Kidney capillary endothelial cell (primary cell): ENCODE measurements around the gene HYAL2.
A peak's percentile ranks its signal among the peaks of the same experiment; 100 is the strongest.

ENCODE experiments used
- DNase-seq: peaks from one replicate; pipeline ENCODE4 v3.0.0-alpha.2; 2018; ENCODE audit warnings: low spot score

HYAL2 gene

DNA sequence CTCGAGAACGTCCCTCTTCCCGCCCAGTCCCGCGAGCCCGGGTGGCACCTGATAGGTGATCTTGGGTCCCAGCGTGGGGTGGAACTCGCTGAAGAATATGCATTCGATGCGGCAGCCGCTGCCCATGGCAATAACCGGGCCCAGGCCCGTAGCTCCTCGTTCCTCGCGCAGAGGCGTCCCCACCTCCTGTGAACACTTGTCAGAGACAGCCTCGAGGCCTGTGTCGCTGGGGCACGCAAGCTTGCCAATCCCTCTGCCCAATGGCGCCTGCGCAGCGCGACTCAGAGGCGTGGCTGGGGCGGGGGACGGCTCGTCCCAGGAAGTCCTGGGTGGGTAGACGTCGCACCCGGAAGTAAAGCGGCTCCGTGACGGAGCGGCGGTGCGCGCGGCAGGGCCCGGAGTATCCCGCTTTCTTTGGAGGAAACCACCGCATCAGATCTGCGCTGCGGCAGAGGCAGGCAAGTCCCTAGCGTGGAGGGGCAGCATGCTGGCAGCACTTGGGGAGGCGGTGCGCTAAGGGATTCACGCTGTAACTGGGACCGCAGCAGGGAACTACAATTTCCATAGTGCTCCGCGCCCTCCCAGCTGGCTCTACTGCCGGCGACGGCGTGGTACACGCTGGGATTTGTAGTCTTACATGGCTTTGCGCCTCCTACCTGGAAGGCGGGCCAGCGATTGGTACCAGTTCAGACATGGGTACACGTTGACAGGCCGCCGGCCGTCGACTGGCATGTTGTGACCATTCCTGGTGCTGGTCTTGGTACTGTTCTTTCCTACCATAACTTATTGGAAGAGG, 28.2 kb upstream of the HYAL2 start, which contains the start of the genes CYB561D2 and NPRL2:
Gene CYB561D2, plus strand, starts transcription at position 336 of the 796 bp plus-strand sequence. CDS start 572 bp downstream, outside the sequence.
Gene NPRL2, minus strand, starts transcription at position 249 of the 796 bp plus-strand sequence. Its CDS starts 123 bp downstream, at position 126.
- DNase-seq = peak; percentile 86

DNA sequence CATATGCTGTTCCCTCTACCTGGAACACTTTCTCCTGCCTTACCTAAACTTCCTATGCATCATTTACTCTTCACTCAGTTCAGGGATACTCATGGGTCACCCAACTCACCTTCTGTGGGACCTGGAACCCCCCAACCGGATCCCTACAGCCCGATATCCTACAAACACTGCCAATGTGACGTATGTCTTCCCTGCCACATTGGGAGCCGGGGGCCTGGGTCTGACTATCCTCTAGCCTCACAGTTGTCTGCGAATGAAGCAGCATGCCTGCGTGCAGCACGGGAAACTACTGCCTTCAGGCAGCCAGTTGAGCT, 27.6 kb upstream of the HYAL2 start:
- DNase-seq = no peak

GRCh38 chr3:50347187-50347813, 24.8 kb upstream of the HYAL2 start:
- peak; percentile 68 for DNase-seq

DNA sequence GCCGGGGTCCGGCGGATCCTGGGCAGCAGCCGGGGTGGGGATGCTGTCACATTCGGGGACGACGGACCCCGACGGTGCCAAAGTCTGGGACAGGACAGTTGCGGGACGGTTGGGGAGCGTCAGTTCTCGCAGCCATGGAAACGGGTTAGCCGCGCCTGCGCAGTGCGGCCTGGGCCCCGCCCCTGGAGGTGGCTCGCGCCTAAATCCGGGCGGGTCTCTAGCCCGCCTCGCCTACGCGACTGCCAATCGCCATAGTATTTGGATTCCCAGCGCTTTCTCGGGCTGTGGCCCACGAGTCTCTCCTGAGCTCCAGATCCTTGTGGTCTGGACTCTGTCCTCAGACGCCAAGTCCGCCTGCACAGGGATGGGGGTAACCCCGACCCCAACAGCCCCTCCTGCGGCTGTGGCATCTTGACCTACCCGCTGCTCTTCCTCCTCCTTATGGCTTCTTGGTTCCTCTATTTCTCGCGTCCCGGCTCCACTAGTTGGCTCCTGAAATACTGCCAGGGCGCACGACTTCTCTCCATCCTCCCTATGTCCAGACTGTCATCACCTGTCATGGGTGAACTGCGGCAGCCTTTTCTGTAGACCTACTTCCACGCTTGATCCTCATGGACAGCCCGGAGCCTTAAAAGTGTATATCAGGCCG, 23.2 kb upstream of the HYAL2 start, which contains the start of gene ZMYND10:
Gene ZMYND10, minus strand, starts transcription at position 147 of the 649 bp plus-strand sequence. CDS start 153 bp downstream, outside the sequence.
- no peak for DNase-seq

DNA sequence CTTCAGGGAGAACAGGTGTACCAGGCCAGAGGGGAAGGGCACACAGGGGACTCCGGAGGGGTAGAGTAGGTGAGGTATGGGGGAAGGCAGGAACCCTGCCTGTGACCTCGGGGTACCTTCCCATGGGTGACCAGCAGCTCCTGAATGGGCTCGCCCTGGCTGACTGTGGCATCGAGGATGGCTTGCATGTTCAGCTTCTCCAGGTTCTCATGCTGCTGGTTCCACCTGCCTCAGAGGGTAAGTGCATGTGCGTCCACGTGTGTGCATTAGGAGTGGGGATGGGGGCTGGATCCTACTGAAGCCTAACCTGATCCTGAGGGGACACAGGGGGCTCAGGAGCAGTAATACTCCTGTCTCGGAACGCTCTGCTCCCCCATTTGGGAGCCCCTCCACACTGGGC, 22.5 kb upstream of the HYAL2 start:
- no peak for DNase-seq

GRCh38 chr3:50342813-50343633, 20.5 kb upstream of the HYAL2 start:
- no peak for DNase-seq

GRCh38 chr3:50341996-50342650, 19.6 kb upstream of the HYAL2 start:
- DNase-seq = no peak

DNA sequence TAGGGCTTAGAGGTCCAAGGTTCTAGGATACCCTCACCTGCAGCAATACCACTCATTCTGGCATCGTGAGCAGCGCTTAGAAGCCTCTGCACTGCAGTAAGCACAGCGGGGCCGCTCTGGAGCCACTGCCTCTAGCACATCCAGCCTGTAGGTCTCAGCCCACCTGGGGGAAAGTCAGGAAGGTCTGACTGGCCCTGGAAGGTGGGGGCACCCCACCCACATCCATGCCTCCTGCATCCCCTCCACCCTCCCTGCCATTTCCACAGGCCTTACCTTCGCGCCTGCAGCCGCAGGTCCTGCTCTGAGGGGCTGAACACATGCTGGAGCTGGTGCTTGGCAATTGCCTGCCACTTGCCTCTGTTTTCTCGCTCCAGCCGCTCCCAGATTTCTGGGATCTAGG, 19.0 kb upstream of the HYAL2 start:
- no peak for DNase-seq

GRCh38 chr3:50340448-50341329, 18.1 kb upstream of the HYAL2 start, which contains the start of gene RASSF1:
Gene RASSF1, minus strand, starts transcription at chr3:50340836. Its CDS starts 31 bp downstream, at chr3:50340805.
- DNase-seq = no peak

DNA sequence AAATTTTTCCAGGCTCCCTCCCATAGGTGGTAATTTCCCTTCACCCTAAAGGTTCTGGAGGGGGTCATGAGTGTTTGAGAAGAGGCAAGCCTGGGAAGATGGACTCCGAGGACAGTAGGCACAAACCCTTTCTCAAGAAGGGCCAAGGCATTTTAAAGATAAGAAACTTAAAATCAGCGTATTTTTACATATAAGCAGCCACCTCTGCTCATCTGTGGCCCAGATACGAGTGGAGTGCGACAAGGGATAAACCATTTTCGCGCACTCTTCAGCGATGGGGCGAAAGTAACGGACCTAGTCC, 17.6 kb upstream of the HYAL2 start:
- DNase-seq = no peak

GRCh38 chr3:50339485-50340146, 17.1 kb upstream of the HYAL2 start:
- no peak for DNase-seq

- DNase-seq = no peak
Measured at GRCh38 chr3:50338965-50339364, 16.4 kb upstream of the HYAL2 start.

GRCh38 chr3:50337175-50337861, 14.8 kb upstream of the HYAL2 start:
- DNase-seq = peak; percentile 97

GRCh38 chr3:50336452-50337174, 14.1 kb upstream of the HYAL2 start:
- peak; percentile 40 for DNase-seq

DNA sequence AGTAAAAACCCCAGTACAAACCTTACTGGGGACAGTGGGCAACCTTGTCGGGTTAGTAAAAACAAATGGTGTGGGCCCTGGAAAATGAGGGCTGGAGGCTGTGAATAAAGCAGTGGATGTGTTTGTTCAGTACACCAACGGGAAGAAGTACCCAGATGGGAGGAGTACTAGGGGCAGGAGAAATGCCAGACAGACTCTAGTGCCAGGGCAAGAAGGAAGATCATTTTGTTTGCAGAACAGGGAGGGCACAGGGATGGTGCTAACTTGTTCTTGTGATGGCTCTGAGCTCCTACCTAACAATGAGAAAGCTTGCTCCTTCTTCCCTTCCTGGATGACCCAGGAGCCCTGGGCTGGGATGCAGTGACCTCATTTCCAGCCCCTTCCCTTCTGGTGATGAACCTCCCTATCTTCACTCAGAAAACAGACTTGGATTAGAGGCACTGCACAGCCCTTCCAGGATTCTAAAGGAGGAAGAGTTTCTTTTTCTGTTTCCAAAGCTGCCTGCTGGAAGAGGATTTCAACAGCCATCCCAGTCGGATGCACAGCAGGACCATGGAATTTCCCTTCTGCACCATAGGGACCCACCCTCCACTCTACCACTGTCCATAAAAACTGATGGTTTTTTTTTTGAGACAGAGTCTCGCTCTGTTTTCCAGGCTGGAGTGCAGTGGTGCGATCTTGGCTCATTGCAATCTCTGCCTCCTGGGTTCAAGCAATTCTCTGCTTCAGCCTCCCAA, 12.0 kb upstream of the HYAL2 start:
- no peak for DNase-seq

DNA sequence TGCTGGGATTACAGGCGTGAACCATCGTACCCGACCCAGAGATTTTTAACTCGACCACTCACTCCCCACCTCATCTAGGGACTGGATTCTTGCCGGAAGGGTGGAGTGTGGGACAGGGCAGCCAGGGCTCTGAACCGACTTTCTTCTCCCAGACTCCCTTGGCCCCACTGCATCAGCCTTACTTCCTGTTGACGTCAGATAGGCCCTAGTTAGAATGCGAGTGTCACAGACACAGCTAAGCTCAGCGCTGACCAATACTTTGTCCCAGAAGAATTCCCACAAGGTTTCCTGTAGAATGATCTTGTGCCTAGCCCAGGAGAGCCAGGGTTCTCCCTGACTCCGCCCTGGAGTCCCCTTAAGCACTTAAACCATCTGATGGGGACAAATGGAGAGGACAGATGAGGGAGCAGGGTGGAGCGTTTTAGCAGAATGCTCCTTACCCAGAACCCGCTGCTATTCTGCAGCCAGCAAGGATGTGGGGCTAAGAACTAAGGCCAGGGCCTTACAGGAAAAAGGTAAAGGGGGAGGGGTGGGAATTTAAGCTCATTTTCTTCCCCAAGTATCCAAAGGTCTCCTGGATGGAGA, 11.3 kb upstream of the HYAL2 start:
- DNase-seq = peak; percentile 93

DNA sequence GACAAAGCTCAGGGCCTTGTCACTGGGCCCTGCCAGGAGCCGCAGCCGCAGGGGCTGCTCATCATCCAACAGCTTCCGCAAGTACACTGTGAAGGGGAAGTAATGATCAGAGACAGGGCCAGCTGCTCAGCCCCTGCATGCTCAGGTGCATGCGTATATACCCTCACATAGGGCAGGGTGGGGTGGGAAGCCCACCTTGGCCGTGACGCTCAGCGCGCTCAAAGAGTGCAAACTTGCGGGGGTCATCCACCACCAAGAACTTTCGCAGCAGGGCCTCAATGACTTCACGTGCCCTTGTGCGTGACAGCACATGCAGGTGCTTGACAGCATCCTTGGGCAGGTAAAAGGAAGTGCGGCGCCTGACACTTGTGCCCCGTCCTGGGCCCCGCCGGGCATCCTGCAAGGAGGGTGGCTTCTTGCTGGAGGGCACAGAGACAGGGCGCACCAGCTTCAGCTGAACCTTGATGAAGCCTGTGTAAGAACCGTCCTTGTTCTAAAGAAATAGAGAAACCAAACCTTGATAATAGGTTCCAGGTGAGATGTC, 8.9 kb upstream of the HYAL2 start:
- no peak for DNase-seq
